ENCODE measurements around the gene TEAD4.

The TEAD4 gene

DNA sequence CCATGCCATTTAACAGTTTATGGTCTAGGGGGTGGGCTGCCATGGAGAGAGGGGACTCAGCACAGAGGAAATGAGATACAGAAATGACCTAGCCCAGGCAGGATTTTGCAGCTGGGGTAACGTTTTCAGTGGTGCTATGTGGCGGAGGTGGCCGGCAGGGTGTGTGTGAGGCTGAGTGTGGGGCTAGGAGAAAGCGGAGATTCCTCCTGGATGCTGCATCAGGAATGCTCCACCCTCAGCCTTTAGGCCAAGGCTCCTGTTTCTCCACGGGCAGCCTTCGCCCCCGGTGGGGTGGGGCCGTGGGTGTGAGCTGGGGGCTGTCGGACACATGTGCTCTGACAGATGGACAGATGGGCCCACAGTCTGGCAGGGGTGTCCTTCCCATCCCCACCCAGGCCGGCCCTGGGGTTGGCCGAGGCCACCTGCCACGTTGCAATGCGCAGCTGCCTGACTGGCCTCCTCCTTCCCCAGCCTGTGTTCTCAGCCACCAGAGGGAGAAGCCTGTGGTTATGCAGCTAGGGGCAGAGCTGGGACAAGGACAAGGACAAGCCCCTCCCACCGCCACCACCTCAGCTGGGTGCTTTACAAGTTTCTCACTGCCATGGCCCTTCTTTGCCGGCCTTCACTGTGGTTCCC lies 44.3 kb downstream of the TEAD4 start:
- DNase-seq: no peak

DNA sequence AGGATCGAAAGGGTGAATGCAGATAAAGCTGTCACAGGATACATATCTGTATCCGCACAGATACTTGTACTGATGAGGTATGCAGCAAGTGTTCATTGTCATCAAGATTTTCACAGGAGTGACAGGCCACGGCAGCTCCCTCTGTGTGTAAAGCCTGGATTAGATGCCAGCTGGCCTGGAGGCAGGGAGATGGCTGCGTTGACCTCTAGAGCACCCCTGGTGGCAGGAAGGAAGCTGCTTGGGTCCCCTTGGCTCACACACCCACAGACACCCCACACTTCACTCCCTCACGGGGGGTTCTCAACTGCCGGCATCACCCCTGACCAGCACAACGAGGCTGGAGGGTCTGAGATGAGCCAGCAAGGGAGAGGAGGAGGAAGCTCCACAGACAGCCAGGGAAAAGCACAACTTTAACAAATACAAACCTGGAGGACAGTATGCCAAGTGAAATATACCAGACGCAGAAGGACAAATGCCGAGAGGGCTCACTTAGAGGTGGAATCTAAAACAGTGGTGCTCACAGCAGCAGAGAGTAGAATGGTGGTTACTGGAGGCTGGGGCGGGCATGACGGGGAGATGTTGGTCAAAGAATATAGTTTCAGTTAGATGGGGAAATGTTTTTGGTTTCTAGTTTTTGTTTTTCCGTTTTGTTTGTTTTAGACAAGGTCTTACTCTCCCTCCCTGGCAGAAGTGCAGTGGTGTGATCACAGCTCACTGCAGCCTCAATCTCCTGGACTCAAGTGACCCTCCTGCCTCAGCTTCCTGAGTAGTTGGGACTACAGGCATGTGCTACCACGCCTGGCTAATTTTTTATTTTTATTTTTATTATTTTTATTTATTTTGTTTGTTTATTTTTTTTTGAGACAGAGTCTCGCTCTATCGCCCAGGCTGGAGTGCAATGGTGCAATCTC lies 45.7 kb downstream of the TEAD4 start:
- DNase-seq: no peak

DNA sequence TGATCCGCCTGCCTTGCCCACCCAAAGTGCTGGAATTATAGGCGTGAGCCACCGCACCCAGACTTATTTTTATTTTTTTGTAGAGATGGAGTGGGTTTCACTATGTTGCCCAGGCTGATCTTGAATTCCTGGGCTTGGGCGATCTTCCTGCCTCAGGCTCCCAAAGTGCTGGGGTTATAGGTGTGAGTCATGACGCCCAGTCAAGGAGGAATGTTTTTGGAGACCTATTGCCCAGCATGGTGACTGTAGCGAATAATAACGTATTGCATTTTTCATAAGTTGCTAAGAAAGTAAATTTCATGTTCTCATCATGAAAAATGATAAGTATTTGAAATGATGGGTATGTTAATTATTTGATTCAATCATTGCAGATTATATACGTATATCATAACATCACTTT lies 46.5 kb downstream of the TEAD4 start:
- DNase-seq: no peak

DNA sequence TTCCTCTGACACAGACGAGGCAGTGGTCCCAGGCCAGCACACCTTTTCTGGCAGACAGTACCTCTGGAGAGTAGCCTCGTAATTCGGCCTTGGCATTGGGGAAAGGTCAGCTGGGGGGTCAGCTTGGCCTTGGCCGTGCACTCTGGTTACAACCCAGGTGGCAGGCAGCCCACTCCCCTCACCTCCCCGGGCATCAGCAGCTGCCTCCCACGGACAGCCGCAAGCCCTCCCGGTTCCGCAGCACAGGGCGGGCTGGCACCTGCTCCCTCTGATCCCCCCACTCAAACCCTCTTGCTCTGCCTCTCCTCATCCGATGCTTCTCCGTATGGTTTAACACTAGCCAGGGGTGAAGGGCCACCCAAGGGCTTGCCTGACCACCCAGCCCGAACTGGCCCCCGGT lies 50.6 kb downstream of the TEAD4 start:
- DNase-seq: no peak

DNA sequence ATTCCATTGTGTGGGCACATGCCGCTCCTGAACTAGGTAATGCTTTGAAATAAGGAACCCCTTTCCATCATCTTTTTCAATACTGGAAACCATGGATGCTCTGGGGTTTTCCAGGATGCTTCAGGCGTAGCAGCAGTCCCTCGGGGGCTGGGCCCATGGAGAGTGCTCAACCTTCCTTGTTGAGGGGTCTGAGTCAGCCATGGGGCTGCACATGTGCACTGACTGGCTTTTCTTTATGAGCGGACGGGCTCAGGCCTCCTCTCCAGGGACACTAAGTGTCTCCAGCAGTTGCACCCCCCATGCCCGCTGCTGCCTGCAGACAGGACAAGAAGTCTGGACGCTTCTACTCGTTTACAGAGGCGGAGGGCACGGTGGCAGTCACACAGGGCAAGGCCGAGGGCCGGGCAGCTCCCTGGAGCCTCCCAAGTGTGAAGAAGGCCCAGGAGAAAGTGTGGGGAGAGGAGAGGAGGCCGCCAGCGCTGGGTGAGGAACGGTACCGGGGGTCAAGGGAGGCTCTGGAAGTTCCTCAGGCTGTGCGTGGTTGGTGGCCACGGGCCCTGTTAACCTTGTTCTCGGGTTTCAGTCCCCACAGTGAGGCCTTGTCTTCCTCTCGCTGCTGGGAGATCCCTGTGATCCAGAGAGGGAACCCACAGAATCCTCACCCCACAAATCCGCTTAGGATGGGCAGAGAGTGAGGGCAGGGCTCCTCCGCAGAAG lies 51.2 kb downstream of the TEAD4 start:
- DNase-seq: no peak

DNA sequence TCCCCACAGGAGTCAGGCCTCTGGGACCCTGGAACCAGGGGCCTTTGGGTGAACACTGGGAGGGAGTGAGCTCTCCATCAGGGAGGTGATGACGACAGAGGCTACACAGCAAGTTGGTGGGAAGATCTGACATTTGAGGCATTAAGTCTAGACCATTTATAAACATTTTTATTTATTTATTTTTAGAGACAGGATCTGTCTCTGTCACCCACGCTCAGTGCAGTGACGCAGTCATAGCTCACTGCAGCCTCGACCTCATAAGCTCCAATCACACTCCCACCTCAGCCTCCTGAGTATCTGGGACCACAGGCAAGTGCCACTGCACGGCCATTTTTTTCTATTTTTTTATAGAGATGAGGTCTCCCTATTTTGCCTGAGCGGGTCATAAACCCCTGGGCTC lies 53.6 kb downstream of the TEAD4 start:
- DNase-seq: no peak

DNA sequence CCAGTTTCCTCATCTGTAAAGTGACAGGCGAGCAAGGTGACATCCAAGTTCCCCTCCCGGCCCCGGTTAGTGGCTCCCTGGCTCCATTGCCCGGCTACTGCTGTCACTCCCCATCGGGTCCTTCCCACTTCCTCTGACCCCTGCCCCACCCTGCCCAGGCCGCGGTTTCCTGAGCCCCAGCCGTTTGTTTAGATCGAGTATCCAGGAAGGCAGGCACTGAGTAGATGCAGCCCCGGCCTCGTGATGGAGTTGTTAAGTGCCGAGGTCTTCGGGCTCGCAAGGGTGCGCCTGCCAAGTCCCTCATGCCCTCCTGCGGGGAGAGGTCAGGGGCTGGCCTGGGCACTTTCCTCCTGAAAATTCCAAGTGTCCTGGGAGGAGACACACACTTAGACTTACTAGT lies 55.4 kb downstream of the TEAD4 start:
- DNase-seq: no peak

DNA sequence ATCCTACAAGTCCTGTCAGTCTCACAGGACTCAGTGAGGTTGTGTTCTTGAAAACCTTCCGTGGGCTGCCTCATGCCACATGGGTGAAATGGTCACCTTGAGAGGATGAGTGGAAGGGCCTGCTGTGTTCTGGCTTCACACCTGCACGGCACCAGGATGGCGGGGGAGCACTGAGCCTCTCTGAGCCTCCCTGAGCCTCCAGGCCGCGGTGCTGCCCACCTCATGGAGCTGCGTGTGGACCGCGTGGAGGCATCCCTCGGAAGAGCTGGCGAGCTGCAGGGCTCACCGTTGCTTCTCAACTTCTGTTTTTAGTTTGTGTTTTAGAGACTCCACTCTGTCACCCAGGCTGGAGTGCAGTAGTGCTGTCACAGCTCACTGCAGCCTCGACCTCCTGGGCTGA lies 56.2 kb downstream of the TEAD4 start:
- DNase-seq: no peak

DNA sequence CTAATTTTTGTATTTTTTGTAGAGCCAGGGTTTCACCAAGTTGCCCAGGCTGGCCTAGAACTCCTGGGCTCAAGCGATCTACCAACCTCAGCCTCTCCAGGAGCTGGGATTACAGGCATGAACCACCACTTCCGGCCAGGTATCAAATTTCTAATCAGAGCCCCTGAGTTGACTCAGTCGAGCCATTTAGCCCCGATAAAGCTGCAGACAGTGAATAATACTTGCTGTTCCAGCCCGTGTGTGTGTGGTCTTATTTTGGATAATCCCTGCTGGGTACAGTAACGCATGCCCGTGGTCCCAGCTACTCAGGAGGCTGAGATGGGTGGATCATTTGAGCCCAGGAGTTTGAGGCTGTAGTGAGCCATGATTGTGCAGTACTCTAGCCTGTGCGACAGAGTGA lies 57.0 kb downstream of the TEAD4 start:
- no peak for DNase-seq

DNA sequence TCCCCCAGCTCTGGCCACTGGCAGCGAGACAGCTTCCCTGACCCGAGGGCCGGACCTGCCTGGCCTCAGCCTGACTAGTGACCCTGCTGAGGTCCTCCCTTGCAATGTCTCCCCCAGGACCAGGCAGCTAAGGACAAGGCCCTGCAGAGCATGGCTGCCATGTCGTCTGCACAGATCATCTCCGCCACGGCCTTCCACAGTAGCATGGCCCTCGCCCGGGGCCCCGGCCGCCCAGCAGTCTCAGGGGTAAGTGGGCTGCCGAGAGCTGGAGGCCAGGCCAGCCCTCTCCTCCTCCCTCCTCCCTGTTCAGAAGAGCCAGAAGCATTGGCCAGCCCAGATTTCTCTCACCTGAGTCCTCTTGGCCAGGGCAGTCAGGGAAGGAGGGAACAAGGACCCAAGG lies 58.1 kb downstream of the TEAD4 start:
- no peak for DNase-seq

DNA sequence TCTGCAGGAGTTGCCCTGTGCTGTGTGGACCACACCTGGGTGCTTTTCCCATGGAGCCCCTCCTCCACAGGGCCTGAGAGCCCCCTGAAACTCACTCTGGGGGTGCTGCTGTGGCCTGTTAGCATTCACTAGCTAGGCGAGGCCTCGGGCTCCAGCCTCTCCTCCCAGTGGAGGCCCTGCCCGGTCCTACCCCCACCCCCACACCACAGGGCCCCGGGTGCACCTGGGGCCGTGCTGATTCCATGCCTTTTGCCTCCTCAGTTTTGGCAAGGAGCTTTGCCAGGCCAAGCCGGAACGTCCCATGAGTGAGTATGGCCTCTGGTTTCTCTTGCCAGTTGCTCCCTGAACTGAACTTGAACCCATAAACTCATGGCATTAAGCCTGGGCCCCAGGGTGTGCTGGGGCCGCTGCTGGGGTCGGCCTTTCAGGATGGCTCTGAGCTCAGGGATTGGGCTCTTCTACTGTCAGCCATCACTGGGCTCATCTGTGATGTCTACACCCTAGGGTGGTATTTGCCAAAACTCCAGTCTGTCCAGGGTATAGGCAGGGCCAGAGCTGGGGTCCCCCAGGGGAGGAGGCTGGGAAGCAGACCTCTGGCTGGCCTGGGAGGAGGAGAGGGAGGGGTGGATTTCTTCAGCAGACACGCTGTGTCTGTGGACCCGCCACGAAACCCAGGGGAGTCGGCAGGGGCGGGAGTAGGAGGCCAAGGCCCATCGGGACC lies 59.2 kb downstream of the TEAD4 start:
- DNase-seq: no peak

DNA sequence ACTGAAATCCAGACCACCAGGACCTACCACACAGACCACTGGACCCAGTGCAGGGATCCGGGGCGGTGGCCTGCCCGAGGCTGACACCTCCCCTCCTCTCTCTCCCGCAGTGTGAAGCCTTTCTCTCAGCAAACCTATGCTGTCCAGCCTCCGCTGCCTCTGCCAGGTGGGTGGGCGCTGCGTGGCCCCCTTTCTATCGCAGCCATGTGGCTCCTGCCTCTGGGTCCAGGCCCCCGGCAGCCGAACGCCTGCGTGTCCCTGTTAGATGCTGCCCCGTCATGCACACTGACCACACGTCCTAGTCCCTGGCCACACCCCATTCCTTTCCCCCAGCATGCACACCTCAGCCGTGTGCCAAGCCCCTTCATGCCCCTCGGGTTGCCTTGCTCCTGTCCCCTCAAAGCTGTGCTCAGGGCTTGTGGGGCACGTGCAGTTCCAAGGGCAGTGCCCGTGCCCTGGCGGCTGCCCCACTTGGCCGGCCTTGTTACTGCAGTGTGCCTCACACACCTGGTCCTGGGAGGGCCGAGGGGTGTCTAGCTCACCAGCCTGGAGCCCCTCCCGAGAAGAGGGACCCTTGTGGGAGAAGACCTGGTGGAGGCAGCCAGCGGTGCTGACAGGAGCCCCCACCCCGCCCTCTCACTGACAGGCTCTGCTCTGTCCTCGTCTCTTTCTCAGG lies 59.9 kb downstream of the TEAD4 start:
- no peak for DNase-seq

DNA sequence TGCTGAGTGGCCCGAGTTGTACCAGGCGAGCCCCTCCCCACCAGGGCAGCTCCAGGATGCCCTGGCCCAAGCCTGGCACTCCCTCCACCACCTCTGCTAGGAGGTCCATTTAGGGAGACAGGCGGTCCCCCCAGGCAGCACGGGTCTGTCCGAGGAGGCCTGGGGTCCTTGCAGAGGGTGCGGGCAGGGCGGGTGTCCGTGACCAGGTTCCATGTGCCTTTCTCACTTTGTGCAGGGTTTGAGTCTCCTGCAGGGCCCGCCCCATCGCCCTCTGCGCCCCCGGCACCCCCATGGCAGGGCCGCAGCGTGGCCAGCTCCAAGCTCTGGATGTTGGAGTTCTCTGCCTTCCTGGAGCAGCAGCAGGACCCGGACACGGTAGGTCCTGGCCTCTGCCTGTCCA lies 61.2 kb downstream of the TEAD4 start:
- DNase-seq: no peak

DNA sequence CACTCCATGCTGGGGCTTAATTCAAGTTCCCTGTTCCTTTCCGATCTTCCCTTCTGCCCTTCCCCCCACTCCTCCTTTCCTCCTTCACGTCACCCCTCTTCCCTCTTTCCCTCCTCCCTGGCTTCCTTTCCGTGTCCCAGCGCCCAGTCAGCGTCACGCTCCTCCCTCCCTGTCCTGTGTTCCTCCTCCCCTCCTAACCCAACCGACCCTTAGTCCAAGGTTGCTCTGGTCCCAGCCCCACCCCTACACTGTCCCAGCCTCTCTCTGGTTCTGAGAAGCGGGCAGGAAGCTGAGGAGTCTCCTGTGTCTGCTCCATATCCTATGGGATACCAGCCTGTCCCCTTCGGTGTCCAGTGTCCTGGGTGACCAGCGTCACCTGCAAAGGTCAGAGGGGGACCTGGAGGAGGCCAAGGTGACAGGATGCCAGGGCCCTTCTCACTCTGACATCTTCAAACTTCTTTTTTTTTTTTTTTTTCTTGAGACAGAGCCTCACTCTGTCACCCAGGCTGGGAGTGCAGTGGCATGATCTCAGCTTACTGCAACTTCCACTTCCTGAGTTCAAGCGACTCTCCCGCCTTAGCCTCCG lies 61.7 kb downstream of the TEAD4 start:
- DNase-seq: no peak

DNA sequence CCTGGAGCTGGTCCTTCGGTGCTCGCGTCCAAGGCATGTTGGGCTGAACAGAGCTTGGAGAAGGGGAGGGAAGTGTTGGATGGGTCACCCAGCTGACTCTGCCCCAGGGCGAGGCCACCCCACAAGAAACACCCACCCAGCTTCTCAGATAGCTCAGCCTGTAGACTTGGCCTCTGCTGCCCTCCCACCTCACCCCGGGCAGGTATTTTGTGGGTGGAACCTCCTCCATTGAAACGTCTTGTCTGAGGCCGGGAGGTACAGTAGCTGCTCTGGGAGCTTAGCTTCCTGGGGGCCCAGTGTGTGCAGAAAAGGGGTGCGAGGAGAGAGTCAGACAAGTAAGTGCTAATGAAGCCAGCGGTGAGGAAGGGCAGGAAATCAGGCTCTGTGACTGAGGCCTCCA lies 63.2 kb downstream of the TEAD4 start:
- DNase-seq: no peak

DNA sequence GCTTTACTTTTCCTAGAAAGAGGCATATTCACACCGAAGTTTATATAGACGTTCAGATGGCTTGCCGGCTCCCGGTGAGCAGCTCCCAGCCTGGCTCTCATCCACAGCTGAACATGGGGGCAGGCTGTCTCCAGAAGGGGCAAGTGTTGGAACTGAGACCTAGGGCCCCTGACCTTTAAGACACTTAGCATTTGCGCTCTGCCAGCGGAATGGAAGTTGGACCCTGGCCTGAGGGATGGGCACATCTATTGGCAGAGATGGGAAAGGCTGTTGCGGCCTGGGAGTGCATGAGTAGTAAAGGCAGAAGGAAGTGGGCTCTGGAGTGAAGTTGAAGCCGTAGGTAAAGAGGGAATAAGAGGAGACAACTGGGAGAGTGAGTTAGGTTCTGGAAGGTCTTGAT lies 63.8 kb downstream of the TEAD4 start:
- no peak for DNase-seq

DNA sequence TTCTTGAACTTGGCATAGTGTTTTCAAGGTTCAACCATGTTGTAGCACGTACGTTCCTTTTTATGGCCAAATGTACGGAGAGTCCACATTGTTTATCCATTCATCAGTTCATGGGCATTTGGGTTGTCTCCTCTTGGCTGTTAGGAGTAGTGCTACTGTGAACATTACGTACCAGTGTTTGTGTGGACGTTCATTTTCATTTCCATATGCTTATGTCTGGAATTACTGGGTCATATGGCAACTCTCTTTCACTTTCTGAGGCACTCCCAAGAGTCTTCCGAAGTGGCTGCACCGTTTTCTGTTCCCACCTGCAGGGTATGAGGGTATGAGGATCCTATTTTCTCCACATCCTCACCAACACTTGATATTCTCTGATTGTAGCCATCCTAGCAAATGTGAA lies 68.9 kb downstream of the TEAD4 start:
- no peak for DNase-seq

DNA sequence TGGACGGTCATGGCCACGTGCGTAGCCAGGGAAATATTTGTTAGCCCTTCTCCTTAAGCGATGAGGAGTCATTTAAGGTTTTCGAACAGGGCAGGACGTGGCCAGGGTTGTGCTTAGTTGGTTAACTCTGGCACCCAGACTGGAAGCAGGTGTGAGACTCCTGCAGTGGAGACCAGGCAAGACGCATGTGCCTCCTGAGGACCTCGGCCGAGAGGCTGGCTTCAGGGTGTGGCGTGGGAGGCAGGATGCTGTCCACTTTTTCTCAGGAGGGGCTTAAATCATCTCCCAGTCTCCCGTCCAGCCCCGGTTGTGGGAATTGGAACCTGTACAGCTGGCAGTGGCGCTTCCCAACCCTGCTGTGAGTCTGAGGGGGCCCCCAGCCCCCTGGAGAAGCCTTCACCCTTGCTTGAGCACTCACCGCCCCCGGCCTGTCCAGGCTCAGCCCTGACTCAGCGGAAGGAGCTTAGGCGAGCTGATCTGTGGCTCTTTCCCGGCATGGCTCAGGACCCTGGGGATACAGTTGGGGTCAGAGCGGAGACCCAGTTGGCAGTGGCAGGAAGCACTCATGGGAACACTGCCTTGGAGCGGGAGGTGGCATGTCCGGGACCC lies 71.7 kb downstream of the TEAD4 start:
- no peak for DNase-seq

DNA sequence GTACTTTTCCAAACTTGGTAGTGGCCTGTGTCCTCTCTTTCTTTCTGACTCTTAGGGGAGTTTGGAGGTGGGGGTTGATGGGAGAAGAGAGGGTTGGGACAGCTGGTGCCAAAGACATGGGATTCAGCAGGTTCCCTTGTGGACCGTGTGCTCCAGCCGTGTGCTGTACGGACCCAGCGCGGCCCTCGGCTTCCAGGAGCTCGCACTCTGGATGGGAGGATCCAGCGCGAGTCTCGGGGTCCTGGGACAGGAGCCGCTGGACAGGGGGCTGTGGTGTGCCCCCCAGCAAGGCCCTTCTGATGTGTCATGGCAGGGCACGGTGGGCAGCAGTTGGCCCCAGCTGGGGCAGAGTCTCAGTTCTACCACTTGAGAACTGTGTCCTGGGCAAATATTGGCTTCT lies 73.0 kb downstream of the TEAD4 start:
- no peak for DNase-seq

DNA sequence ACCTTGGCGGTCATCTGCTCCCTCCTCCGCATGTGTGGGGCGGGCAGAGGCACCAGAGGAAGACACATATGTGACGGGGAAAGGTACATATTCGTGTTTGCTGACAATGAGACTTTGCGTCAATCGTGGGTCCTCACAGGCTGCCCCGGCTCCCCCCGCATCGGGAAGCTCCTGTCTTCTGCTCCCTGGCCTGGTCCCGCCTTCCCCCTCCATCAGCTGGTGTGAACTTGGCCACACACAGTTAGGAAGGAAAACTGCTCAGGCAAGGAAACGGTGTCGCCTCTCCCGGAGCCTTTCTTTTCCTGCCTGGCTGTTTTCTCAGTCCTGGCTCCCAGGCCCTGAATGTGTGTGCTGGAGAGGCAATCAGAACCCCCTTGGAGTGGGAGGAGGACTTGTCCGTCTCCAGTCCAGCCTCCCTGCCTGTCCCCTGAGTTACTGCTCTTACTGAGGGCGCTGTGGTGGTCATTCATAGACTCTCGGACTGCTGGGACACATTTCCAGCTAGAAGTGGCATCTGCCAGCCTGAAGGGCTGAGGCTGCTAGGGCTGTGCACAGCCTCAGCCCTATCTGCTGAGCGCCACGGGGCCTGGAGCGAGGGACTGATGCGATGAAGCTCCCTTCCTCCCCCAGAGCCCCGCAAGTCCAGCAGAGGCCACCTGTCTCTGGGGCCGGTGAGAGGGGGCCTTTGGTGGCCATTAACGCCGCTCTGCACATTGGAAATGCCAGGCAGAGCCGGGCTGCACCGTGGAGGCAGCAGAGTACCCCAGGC lies 73.8 kb downstream of the TEAD4 start:
- no peak for DNase-seq

DNA sequence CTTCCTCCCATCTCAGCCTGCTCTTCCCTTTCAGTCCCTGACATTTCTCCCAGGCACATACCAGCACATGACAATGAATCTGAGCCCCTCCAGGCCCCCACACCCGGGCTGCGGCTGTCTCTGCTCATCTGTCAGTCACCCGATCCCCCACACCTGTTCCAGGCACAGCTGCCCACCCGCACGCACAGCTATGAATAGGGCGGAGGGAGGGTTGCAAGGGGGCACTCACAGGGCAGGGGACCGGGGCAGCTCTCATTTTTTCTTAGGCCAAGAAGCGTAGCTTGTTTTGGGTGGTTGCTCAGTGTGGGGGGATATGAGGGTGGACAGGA lies 74.3 kb downstream of the TEAD4 start:
- no peak for DNase-seq
